WI38 (cell line): ENCODE results near the gene ZSWIM3.

ENCODE experiments used
- H3K4me3 ChIP-seq: 2 replicates; pipeline ENCODE4 v1.5.1; 2011; ENCODE audit warnings: low read depth, mild to moderate bottlenecking, control low read depth, low read length
- CTCF ChIP-seq: IDR thresholded peaks from 2 replicates; pipeline ENCODE4 v1.5.1; 2012; ENCODE audit warnings: low read depth, mild to moderate bottlenecking, control low read depth, low read length

Gene ZSWIM3

GRCh38 chr20:45850238-45850637 is 7.2 kb upstream of the ZSWIM3 start:
- H3K4me3 ChIP-seq = no peak overlapping the region
- TF ChIP-seq CTCF = no peak

GRCh38 chr20:45850926-45851325 is 6.5 kb upstream of the ZSWIM3 start:
- H3K4me3 ChIP-seq = no peak overlapping the region

GRCh38 chr20:45851501-45851900 is 5.9 kb upstream of the ZSWIM3 start:
- TF ChIP-seq CTCF = no peak
- H3K4me3 ChIP-seq = no peak overlapping the region

More at GRCh38 chr20:45850926-45851325, 6.5 kb upstream of the ZSWIM3 start:
- no peak for TF ChIP-seq CTCF

- TF ChIP-seq CTCF = no peak
- no peak overlapping the region for H3K4me3 ChIP-seq
These were observed 5.1 kb upstream of the ZSWIM3 start for GRCh38 chr20:45852326-45852725.

- TF ChIP-seq CTCF = no peak
These were observed 3.9 kb upstream of the ZSWIM3 start for GRCh38 chr20:45853484-45853883.

GRCh38 chr20:45857882-45858216 is 435 bp downstream of the ZSWIM3 start:
- no peak for TF ChIP-seq CTCF

More at GRCh38 chr20:45853484-45853883, 3.9 kb upstream of the ZSWIM3 start:
- no peak overlapping the region for H3K4me3 ChIP-seq

GRCh38 chr20:45859916-45860315 is 2.5 kb downstream of the ZSWIM3 start:
- no peak for TF ChIP-seq CTCF
- H3K4me3 ChIP-seq = no peak overlapping the region

More at GRCh38 chr20:45857882-45858216, 435 bp downstream of the ZSWIM3 start:
- H3K4me3 ChIP-seq = peak overlapping the region; percentile 89
